Retinal pigment epithelial cell (primary cell): Measurements from ENCODE around the gene DHRS7B.
"Not testable (repeated sequence)": the region's sequence is repeated elsewhere in the genome, so short reads cannot be mapped to it uniquely, and the experiment has no call there.

ENCODE experiments used
- DNase-seq: peaks from one replicate; pipeline ENCODE4 v3.0.0-alpha.2; 2010; ENCODE audit warnings: low read depth
- H3K4me3 ChIP-seq: 2 replicates; pipeline ENCODE4 v1.5.1; 2011; ENCODE audit warnings: mild to moderate bottlenecking, low read length, control low read depth, moderate library complexity
- TF ChIP-seq, protein P1 (sequence below): conservative IDR thresholded peaks from 2 replicates; pipeline ENCODE4 v1.5.1; 2011; ENCODE audit warnings: low read depth, low read length, control low read depth, inconsistent platforms

Gene DHRS7B

DNA sequence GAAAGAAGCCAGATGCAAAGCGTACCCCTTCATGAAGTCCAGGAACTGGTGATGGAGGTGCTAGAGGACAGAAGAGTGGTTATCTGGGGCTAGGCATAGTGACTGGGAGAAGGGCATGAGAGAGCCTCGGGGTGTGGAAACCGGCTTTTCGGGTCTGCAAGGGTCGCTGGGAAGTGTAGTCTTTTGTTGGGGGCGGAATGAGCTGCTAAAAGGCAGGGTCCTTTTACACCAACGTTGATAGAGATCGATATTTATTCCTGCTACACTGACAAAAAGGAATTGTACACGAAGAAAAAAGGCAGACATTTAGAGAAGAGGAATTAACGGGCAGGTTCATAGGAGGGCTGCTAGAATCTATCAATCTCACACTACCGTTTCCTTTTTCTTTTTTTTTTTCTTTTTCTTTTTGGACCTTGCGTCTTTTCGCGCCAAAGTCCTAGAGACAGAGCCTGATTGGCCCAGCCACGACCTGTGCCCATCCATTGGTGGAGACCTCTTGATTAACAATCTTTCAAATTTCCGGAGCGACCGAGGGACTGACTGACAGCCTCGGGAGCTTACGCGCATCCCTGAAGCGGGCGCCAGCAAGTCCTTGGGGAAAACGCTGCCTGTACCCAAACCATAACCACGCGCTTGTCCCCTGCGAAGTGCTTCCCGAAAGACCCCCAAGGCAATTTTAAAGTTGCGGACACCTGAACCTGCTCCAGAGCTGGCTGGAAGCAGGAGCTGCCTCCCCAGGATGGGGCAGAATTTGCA lies 27.7 kb upstream of the DHRS7B start:
- TF ChIP-seq, protein P1, sequence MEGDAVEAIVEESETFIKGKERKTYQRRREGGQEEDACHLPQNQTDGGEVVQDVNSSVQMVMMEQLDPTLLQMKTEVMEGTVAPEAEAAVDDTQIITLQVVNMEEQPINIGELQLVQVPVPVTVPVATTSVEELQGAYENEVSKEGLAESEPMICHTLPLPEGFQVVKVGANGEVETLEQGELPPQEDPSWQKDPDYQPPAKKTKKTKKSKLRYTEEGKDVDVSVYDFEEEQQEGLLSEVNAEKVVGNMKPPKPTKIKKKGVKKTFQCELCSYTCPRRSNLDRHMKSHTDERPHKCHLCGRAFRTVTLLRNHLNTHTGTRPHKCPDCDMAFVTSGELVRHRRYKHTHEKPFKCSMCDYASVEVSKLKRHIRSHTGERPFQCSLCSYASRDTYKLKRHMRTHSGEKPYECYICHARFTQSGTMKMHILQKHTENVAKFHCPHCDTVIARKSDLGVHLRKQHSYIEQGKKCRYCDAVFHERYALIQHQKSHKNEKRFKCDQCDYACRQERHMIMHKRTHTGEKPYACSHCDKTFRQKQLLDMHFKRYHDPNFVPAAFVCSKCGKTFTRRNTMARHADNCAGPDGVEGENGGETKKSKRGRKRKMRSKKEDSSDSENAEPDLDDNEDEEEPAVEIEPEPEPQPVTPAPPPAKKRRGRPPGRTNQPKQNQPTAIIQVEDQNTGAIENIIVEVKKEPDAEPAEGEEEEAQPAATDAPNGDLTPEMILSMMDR: no peak
- DNase-seq: peak; percentile 36
- peak overlapping the region; percentile 67 for H3K4me3 ChIP-seq

DNA sequence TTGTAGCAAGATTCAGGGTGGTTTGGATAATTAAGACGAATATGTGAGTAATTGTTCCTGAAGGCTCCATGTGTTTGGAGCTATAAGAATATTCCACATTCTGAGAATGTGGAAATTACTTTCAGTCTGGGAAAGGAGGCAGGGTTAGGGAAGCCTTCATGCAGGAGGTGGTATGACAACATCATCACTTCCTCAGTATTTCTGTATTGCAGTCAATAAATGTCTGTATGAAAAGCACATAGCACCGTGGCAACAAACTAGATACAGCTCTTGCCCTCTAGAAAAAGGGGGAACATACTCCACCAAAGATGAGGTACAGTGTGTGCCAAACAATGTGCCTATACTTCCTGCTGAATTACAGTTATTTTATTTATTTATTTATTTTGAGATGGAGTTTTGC lies 26.1 kb upstream of the DHRS7B start:
- DNase-seq: no peak
- TF ChIP-seq, protein P1: no peak
- H3K4me3 ChIP-seq: no peak overlapping the region

DNA sequence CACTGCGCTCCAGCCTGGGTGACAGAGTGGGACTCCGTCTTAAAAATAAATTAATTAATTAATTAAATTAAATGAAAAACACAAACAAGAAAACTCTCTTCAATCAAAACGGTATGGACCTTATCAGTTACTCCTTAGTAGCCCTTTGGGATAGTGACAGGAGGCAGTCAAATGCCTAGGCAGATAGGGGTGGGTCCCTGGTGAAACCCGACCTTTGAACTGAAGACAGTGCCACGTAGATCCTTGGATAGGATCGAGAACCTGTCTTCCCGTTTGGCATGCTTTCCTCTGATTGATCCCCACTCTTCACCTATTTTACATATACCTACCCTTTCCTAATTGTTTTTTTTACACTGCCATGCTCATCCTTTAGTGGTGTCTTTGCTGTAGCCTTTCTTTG lies 22.2 kb upstream of the DHRS7B start:
- no peak for DNase-seq
- TF ChIP-seq, protein P1: no peak
- no peak overlapping the region for H3K4me3 ChIP-seq

DNA sequence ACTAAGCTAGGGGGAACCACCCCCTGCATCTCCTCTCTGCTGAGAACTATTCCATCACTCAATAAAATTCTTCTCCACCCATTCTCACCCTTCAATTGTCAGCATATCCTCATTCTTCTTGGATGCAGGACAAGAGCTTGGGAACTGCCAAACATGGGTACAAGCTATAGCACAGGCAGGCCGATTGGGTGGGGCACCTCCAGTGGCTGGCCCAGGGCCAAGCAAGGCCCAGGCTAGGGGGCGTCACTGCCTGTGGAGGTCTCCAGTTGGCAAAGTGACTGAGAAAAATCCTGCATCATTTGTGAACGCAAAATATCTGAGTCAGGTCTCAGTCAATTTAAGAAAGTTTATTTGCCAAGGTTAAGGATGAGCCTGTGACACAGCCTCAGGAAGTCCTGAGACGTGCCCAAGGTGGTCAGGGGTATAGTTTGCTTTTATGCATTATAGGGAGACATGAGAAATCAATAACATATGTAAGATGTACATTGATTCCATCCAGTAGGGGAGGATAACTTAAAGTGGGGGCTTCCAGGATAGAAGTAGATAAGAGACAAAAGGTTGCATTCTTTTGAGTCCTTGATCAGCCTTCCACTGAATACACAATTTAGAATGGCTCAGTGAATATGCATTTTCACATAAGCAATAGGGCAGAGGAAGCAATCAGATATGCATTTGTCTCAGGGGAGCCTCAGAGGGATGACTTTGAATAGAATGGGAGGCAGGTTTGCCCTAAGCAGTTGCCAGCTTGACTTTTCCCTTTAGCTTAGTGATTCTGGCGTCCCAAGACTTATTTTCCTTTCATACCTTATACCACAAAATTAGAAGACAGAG lies 21.5 kb upstream of the DHRS7B start:
- DNase-seq: no peak
- no peak overlapping the region for H3K4me3 ChIP-seq
- TF ChIP-seq, protein P1: no peak

DNA sequence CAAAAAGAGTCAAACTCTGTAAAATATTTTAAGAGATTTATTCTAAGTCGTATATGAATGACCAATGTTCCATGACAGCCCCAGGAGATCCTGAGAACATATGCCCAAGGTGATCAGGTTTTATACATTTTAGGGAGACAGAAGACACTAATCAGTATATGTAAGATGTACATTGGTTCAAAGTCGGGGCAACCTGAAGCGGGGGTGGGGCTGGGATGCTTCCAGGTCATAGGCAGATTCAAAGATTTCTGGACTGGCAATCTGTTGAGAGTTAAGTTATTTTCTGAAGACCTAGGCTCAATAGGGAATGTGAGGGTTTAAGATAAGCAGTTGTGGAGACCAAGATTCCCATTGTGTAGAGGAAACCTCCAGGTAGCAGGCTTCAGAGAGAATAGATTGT lies 20.4 kb upstream of the DHRS7B start:
- TF ChIP-seq, protein P1: no peak

DNA sequence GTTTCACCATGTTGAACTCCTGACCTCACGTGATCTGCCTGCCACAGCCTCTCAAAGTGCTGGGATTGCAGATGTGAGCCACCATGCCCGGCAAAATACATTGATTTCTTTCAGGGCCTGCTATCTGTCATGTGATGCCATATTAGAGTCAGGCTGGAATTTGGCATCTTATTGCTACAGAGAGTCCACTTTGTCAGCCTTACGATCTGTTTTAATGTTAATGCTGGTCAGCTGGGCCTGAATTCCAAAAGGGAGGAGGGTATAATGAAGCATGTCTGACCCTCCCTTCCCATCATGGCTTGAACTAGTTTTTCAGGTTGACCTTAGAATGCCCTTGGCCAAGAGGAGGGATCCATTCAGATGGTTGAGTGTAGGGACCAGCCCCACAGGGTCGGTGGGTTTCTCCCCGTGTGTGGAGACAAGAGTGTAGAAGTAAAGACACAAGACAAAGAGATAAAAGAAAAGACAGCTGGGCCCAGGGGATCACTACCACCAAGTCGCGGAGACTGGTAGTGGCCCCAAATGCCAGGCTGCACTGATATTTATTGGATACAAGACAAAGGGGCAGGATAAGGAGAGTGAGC lies 19.6 kb upstream of the DHRS7B start:
- H3K4me3 ChIP-seq, DNase-seq: not testable (repeated sequence)

More for the DNA sequence above, 20.4 kb upstream of the DHRS7B start:
- H3K4me3 ChIP-seq: no peak overlapping the region
- no peak for DNase-seq

DNA sequence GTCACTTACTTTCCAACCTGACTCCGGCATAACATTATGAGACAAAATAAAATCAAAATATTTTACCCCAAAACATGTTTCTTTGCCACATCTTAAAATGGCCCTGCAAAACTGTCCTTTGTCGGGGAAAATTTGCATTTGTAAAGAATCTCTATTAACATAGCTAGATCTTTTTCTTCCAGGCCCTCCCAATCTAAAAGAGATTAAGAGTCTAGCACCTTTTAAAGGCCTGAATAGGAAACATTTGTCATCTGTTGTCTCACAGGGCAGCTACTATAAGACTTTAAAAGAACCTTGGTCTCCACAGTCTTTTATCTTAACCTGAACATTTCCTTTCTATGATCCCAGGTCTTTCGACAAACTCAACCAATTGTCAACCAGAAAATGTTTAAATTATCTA lies 18.1 kb upstream of the DHRS7B start:
- TF ChIP-seq, protein P1: no peak
- DNase-seq: no peak
- no peak overlapping the region for H3K4me3 ChIP-seq
